Ishikawa (cell line): ENCODE measurements around the gene MYO7B.

Source experiments
- CEBPB ChIP-seq: IDR thresholded peaks from 2 replicates; pipeline ENCODE4 v1.6.1; 2012
- CREB1 ChIP-seq: IDR thresholded peaks from 2 replicates; pipeline ENCODE4 v1.6.1; 2012; ENCODE audit warnings: low read depth
- EGR1 ChIP-seq: IDR thresholded peaks from 2 replicates; pipeline ENCODE4 v1.6.1; 2012
- EP300 ChIP-seq: IDR thresholded peaks from 2 replicates; pipeline ENCODE4 v1.6.1; 2012; ENCODE audit warnings: borderline replicate concordance
- FOXM1 ChIP-seq: IDR thresholded peaks from 2 replicates; pipeline ENCODE4 v1.6.1; 2012; ENCODE audit warnings: low read depth, borderline replicate concordance
- MAX ChIP-seq: IDR thresholded peaks from 2 replicates; pipeline ENCODE4 v1.6.1; 2012
- NFIC ChIP-seq: IDR thresholded peaks from 2 replicates; pipeline ENCODE4 v1.6.1; 2012
- RAD21 ChIP-seq: IDR thresholded peaks from 2 replicates; pipeline ENCODE4 v1.6.1; 2012; ENCODE audit warnings: low read depth
- REST ChIP-seq: IDR thresholded peaks from 2 replicates; pipeline ENCODE4 v1.6.1; 2012; ENCODE audit warnings: low read depth, mild to moderate bottlenecking
- TAF1 ChIP-seq: IDR thresholded peaks from 2 replicates; pipeline ENCODE4 v1.6.1; 2012; ENCODE audit warnings: low read depth, mild to moderate bottlenecking
- TCF12 ChIP-seq: IDR thresholded peaks from 2 replicates; pipeline ENCODE4 v1.6.1; 2012; ENCODE audit warnings: low read depth
- TEAD4 ChIP-seq: IDR thresholded peaks from 2 replicates; pipeline ENCODE4 v1.6.1; 2012
- YY1 ChIP-seq: IDR thresholded peaks from 2 replicates; pipeline ENCODE4 v1.6.1; 2012; ENCODE audit warnings: low read depth
- ZBTB7A ChIP-seq: IDR thresholded peaks from 2 replicates; pipeline ENCODE4 v1.6.1; 2012; ENCODE audit warnings: low read depth
- TF ChIP-seq, protein P1 (sequence below): IDR thresholded peaks from 2 replicates; pipeline ENCODE4 v1.6.1; 2012

Gene MYO7B

GRCh38 chr2:127531221-127531648 is 4.2 kb upstream of the MYO7B start:
- TF ChIP-seq CEBPB (no peak), EP300 (no peak), TAF1 (no peak), FOXM1 (no peak), YY1 (no peak), CREB1 (no peak), REST (no peak), TCF12 (no peak), EGR1 (no peak)
- TF ChIP-seq, protein P1, sequence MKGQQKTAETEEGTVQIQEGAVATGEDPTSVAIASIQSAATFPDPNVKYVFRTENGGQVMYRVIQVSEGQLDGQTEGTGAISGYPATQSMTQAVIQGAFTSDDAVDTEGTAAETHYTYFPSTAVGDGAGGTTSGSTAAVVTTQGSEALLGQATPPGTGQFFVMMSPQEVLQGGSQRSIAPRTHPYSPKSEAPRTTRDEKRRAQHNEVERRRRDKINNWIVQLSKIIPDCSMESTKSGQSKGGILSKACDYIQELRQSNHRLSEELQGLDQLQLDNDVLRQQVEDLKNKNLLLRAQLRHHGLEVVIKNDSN = no peak

DNA sequence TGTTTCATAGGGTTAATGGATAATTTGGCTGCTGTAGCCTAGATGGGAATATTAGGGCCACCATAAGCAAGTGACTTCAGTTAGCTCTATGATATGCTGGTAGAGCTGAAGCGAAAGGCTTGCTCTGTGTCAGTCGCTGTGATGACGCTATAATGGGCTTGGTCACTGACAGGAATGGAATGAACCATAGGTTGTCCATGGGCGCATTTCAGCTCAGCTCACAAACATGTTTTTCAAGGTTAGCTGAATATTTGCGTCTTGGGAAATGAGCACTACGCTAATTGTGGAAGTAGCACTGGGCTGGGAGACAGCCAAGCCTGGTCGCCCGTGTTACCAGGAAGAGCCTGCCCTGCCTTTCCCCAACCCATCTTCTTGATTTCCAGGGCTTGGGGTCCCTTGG is 3.2 kb upstream of the MYO7B start:
- no peak for TF ChIP-seq RAD21
- TF ChIP-seq REST = no peak
- TF ChIP-seq MAX = no peak
- TF ChIP-seq CEBPB = no peak
- no peak for TF ChIP-seq TCF12
- TF ChIP-seq YY1 = no peak
- no peak for TF ChIP-seq NFIC
- TF ChIP-seq EP300 = no peak
- no peak for TF ChIP-seq TAF1
- no peak for TF ChIP-seq EGR1
- no peak for TF ChIP-seq FOXM1
- TF ChIP-seq TEAD4 = no peak
- TF ChIP-seq ZBTB7A = no peak
- TF ChIP-seq, protein P1 = no peak
- no peak for TF ChIP-seq CREB1

DNA sequence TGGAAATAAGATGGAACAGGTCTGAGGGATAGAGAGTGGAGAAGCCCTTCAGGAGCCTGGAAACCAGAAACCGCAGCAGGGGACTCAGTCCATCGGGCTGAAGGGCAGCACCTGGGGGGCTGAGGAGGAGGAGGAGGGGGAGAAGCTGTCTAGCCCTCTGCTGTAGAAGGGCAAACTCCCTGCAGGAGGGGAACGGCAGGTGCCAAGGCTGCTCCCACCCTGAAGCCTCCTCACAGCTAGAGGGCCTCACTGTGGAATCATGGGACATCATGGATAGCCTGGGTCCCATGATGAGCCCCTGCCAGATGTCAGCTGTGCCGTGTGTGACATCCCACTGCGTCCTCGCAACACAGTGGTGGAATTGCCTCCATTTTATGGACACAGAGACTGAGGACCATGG is 435 bp downstream of the MYO7B start:
- TF ChIP-seq EGR1 = no peak

DNA sequence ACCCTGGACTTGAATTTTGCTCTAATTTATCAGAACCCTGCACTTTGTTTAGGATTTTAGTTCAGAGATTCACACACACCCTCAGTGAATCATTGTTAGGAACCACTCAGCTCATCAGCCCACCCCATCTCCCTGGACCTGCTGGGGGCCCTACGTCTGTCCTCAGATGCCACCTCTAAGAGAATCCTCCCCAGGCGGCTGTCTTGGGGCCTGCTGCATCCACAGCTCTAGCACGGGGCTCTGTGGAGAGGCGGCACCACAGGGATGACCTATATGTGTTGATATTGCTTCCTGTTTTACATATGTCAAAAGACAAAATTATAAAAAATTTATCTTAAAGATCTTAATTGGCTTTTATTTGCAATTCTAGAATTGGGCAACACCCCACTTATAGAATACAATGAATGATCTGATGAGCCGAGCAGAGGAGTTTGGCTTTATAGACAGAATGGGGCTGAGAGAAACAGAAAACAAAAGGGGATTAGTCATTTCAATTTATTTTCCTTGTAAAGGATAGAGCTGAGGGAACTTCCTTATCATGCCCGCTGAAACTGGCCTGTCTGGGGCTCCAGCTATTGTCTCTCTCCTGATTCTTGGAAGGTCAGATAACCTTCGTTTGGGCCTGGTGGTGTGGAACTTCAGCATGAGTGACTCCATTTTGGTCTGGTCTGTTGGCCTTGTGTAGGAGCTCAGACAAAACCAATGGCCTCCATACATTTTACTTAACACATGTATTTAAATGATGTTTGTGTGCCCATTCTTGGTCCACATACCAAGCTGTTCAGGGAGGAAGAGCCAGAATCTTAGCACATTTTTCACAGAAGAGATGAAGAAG is 1.4 kb downstream of the MYO7B start:
- TF ChIP-seq FOXM1 (no peak), TAF1 (no peak), RAD21 (no peak), MAX (no peak), TEAD4 (no peak), ZBTB7A (no peak), CEBPB (no peak), TCF12 (no peak)

- TF ChIP-seq EP300 (no peak), YY1 (no peak), FOXM1 (no peak), CREB1 (no peak), TAF1 (no peak), ZBTB7A (no peak), CEBPB (no peak), MAX (no peak), EGR1 (no peak), REST (no peak), RAD21 (no peak)
Observed at GRCh38 chr2:127537644-127538043, 2.2 kb downstream of the MYO7B start.
